WTC11 (cell line): ENCODE data around the gene LPCAT1. TPM values are rescaled to one million over a fixed set of nuclear protein-coding genes. Genes with fewer than 3 reads are reported as not detected.
"Not testable (repeated sequence)": the region's sequence is repeated elsewhere in the genome, so short reads cannot be mapped to it uniquely, and the experiment has no call there.

Source experiments
- ATAC-seq: fragments of 200-7000 bp; cut with Tn5 transposase; 2 replicates; pipeline ENCODE4 v1.10.0; 2021; ENCODE audit warnings: mild to moderate bottlenecking, moderate library complexity
- CTCF ChIA-PET: fragments of 300-600 bp; sonication (Branson Sonifier 250); formaldehyde crosslinking; loops from one replicate; lab custom pipeline; 2021; ENCODE audit warnings: antibody characterized with exemption; lab: Charles Lee
- POLR2A ChIA-PET: fragments of 350-600 bp; sonication (Branson Sonifier 250); formaldehyde crosslinking; loops from one replicate; lab custom pipeline; 2021; ENCODE audit warnings: antibody characterized with exemption; lab: Charles Lee
- DNase-seq: peaks from one replicate; pipeline ENCODE4 v3.0.0; 2021; ENCODE audit warnings: low spot score
- H3K27ac Mint-ChIP-seq: 2 replicates; pipeline ENCODE4 v1.8.0; 2021; ENCODE audit warnings: mixed read lengths
- H3K27me3 Mint-ChIP-seq: 2 replicates; pipeline ENCODE4 v1.8.0; 2021; ENCODE audit warnings: low read depth, mild to moderate bottlenecking, moderate library complexity, mixed read lengths
- H3K36me3 Mint-ChIP-seq: 2 replicates; pipeline ENCODE4 v1.8.0; 2021; ENCODE audit warnings: mixed read lengths
- H3K4me1 Mint-ChIP-seq: 2 replicates; pipeline ENCODE4 v1.8.0; 2022; ENCODE audit warnings: mixed read lengths
- H3K4me3 Mint-ChIP-seq: 2 replicates; pipeline ENCODE4 v1.8.0; 2021; ENCODE audit warnings: mild to moderate bottlenecking, moderate library complexity, mixed read lengths
- H3K9me3 Mint-ChIP-seq: 2 replicates; pipeline ENCODE4 v1.8.0; 2021; ENCODE audit warnings: mixed read lengths
- ESRRA ChIP-seq: sonication (generic); formaldehyde crosslinking; IDR thresholded peaks from 2 replicates; pipeline ENCODE4 v1.8.1; 2022; ENCODE audit warnings: mild to moderate bottlenecking, missing genetic modification reagents, borderline replicate concordance
- FOXP1 ChIP-seq: sonication (generic); formaldehyde crosslinking; IDR thresholded peaks from 2 replicates; pipeline ENCODE4 v1.8.0; 2022; ENCODE audit warnings: missing genetic modification reagents, mild to moderate bottlenecking, moderate library complexity, borderline replicate concordance
- NFE2L1 ChIP-seq: sonication (generic); formaldehyde crosslinking; IDR thresholded peaks from 2 replicates; pipeline ENCODE4 v1.8.1; 2023; ENCODE audit warnings: missing genetic modification reagents
- TEAD1 ChIP-seq: sonication (generic); formaldehyde crosslinking; IDR thresholded peaks from 2 replicates; pipeline ENCODE4 v1.8.0; 2022; ENCODE audit warnings: mild to moderate bottlenecking, missing genetic modification reagents
- TP53 ChIP-seq: sonication (generic); formaldehyde crosslinking; IDR thresholded peaks from 2 replicates; pipeline ENCODE4 v1.8.1; 2023; ENCODE audit warnings: mild to moderate bottlenecking, missing genetic modification reagents
- ZNF317 ChIP-seq: sonication (generic); formaldehyde crosslinking; IDR thresholded peaks from 2 replicates; pipeline ENCODE4 v1.8.1; 2023; ENCODE audit warnings: low read depth, mild to moderate bottlenecking, moderate library complexity, missing genetic modification reagents, borderline replicate concordance
- total RNA-seq: library from RNA; stranded (reverse); gene quantifications from 3 replicates; pipeline ENCODE4 v1.2.3, GENCODE V29; 2021
- TF ChIP-seq, protein P1 (sequence below): sonication (generic); formaldehyde crosslinking; IDR thresholded peaks from 2 replicates; pipeline ENCODE4 v1.8.1; 2023; ENCODE audit warnings: mild to moderate bottlenecking, missing genetic modification reagents, borderline replicate concordance
- TF ChIP-seq, protein P2 (sequence below): sonication (generic); formaldehyde crosslinking; IDR thresholded peaks from 2 replicates; pipeline ENCODE4 v1.8.1; 2022; ENCODE audit warnings: mild to moderate bottlenecking, missing genetic modification reagents, moderate library complexity, borderline replicate concordance
- TF ChIP-seq, protein P3 (sequence below): sonication (generic); formaldehyde crosslinking; IDR thresholded peaks from 2 replicates; pipeline ENCODE4 v1.8.0; 2022; ENCODE audit warnings: mild to moderate bottlenecking, missing genetic modification reagents
- TF ChIP-seq, protein P4 (sequence below): sonication (generic); formaldehyde crosslinking; IDR thresholded peaks from 2 replicates; pipeline ENCODE4 v1.8.0; 2022; ENCODE audit warnings: mild to moderate bottlenecking, missing genetic modification reagents
- TF ChIP-seq, protein P5 (sequence below): sonication (generic); formaldehyde crosslinking; IDR thresholded peaks from 2 replicates; pipeline ENCODE4 v1.8.1; 2022; ENCODE audit warnings: low read depth, missing genetic modification reagents, borderline replicate concordance

The LPCAT1 gene
- total RNA-seq, 1 experiment from 2014 or later = 206 TPM

DNA sequence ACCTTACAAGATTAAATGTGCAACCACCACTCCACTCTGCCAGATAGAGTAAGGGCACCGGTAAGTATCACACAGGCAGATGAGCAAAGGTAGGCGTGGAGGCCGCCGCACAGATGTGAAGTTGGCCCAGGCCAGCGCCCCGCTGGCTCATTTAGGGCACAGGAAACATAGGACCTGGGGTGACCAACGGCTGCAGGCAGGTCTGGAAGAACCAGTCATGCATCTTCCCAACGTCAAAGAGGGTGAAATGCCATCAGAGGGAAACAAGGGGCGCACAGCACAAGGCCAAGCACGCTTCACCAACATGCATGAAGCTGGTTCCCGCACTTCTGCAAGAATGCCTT, 46.8 kb downstream of the LPCAT1 start (continued):
- TF ChIP-seq, protein P1, sequence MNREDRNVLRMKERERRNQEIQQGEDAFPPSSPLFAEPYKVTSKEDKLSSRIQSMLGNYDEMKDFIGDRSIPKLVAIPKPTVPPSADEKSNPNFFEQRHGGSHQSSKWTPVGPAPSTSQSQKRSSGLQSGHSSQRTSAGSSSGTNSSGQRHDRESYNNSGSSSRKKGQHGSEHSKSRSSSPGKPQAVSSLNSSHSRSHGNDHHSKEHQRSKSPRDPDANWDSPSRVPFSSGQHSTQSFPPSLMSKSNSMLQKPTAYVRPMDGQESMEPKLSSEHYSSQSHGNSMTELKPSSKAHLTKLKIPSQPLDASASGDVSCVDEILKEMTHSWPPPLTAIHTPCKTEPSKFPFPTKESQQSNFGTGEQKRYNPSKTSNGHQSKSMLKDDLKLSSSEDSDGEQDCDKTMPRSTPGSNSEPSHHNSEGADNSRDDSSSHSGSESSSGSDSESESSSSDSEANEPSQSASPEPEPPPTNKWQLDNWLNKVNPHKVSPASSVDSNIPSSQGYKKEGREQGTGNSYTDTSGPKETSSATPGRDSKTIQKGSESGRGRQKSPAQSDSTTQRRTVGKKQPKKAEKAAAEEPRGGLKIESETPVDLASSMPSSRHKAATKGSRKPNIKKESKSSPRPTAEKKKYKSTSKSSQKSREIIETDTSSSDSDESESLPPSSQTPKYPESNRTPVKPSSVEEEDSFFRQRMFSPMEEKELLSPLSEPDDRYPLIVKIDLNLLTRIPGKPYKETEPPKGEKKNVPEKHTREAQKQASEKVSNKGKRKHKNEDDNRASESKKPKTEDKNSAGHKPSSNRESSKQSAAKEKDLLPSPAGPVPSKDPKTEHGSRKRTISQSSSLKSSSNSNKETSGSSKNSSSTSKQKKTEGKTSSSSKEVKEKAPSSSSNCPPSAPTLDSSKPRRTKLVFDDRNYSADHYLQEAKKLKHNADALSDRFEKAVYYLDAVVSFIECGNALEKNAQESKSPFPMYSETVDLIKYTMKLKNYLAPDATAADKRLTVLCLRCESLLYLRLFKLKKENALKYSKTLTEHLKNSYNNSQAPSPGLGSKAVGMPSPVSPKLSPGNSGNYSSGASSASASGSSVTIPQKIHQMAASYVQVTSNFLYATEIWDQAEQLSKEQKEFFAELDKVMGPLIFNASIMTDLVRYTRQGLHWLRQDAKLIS = no peak
- TF ChIP-seq TEAD1 (no peak), ESRRA (CRISPR knock-in tag) (no peak), NFE2L1 (CRISPR knock-in tag) (no peak)
- TF ChIP-seq, protein P2, sequence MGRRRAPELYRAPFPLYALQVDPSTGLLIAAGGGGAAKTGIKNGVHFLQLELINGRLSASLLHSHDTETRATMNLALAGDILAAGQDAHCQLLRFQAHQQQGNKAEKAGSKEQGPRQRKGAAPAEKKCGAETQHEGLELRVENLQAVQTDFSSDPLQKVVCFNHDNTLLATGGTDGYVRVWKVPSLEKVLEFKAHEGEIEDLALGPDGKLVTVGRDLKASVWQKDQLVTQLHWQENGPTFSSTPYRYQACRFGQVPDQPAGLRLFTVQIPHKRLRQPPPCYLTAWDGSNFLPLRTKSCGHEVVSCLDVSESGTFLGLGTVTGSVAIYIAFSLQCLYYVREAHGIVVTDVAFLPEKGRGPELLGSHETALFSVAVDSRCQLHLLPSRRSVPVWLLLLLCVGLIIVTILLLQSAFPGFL (CRISPR knock-in tag) = no peak
- TF ChIP-seq, protein P3, sequence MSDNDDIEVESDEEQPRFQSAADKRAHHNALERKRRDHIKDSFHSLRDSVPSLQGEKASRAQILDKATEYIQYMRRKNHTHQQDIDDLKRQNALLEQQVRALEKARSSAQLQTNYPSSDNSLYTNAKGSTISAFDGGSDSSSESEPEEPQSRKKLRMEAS (CRISPR knock-in tag) = no peak
- TF ChIP-seq, protein P4, sequence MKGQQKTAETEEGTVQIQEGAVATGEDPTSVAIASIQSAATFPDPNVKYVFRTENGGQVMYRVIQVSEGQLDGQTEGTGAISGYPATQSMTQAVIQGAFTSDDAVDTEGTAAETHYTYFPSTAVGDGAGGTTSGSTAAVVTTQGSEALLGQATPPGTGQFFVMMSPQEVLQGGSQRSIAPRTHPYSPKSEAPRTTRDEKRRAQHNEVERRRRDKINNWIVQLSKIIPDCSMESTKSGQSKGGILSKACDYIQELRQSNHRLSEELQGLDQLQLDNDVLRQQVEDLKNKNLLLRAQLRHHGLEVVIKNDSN (CRISPR knock-in tag) = no peak
- TF ChIP-seq, protein P5, sequence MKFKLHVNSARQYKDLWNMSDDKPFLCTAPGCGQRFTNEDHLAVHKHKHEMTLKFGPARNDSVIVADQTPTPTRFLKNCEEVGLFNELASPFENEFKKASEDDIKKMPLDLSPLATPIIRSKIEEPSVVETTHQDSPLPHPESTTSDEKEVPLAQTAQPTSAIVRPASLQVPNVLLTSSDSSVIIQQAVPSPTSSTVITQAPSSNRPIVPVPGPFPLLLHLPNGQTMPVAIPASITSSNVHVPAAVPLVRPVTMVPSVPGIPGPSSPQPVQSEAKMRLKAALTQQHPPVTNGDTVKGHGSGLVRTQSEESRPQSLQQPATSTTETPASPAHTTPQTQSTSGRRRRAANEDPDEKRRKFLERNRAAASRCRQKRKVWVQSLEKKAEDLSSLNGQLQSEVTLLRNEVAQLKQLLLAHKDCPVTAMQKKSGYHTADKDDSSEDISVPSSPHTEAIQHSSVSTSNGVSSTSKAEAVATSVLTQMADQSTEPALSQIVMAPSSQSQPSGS (CRISPR knock-in tag) = no peak

DNA sequence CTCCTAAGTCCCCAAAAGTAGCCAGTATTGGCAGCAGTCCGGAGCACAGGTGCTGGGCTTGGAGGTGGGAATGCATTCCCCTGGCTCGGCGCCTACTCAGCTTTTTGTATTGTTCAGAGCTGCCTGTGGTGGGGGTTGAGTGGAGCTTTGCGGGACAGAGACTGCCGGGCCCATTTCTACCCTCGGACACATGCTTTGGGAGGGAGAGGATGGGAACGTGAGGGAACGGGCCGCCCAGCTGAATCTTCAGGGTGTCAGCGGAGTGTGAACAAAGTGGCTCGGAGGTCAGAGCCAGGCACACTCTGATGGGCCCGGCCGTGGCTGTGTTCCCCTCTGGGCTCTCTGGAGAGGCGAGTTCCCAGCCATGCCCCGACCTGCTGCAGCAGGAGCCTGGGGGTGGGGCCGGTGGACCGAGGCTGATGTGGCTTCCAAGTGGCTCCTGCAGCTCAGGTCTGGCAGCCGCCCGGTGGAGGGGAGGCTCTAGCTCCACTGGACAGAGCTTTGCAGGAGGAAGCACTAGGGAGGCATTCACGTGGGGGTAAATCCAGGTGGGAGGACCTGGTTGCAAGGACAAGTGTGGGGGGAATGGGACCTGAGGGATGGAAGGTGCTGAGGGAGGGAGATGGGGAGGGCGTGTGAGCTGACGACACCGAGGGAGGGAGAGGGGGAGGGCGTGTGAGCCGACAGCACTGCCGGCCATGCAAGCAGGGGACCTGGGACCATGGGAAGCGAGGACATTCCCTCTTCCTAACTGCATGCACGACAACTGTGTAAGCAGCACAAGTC, 47.4 kb downstream of the LPCAT1 start:
- TF ChIP-seq, protein P4 (CRISPR knock-in tag) = no peak
- TF ChIP-seq ZNF317 (CRISPR knock-in tag) = no peak
- no peak for TF ChIP-seq FOXP1 (CRISPR knock-in tag)
- no peak for TF ChIP-seq TP53
- Mint-ChIP-seq H3K9me3 (no peaks in the 10 kb centered on the region), H3K4me1 (peaks cover 5% of the 10 kb centered on the region), H3K36me3 (peaks cover 66% of the 10 kb centered on the region), H3K27me3 (no peaks in the 10 kb centered on the region), H3K4me3 (no peak overlapping the region), H3K27ac (no peak overlapping the region)
- DNase-seq = no peak
- CTCF ChIA-PET = interaction anchor here (0.8 to 1.6 kb wide), 2 partner anchors 8 kb away, joined by 3 to 6 read pairs; no protein-coding TSS in a partner anchor
- ATAC-seq = no peak
- POLR2A ChIA-PET = no interaction called here

DNA sequence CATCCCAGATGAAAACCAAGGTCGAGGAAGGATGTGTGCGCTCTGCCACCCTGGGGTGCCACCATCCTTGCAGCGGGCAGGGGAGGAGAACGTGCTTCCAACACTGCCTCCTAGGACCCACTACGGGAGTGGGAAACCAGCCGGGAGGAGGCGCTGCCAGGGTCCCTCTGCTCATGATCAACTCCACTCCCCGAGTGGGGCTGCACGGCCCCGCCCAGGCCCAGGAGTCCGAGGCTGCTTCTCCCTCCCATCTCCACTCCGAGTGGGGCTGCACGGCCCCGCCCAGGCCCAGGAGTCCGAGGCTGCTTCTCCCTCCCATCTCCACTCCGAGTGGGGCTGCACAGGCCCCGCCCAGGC, 48.2 kb downstream of the LPCAT1 start:
- POLR2A ChIA-PET, H3K27me3 Mint-ChIP-seq, H3K4me1 Mint-ChIP-seq, ATAC-seq, H3K27ac Mint-ChIP-seq, H3K4me3 Mint-ChIP-seq, DNase-seq, CTCF ChIA-PET, H3K9me3 Mint-ChIP-seq: not testable (repeated sequence)
- H3K36me3 Mint-ChIP-seq = peaks cover 70% of the 10 kb centered on the region
